ENCODE results near the gene CEP164.

Gene CEP164

DNA sequence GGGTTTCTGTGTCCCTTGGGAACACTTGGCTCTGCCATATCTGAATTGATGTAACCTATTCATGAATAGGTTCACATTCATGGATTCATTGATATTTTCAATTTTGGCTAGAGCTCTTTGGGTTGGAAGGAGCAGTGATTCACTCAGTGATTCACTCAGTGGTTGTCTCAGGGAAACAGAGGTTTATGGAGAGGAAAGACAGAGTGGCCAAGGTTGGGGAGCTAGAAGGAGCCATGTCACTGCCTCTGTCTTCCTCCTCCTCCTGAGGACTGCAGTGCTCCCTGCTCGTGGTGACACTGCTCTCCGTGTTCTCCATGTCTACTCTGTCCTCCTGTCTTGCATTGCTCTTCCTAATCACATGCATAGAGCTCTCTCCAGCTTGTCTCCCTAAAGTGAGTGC lies 17.4 kb downstream of the CEP164 start:
- DNase-seq, result no peak
- intact Hi-C loops (cut with DNase I), result no loop called here

DNA sequence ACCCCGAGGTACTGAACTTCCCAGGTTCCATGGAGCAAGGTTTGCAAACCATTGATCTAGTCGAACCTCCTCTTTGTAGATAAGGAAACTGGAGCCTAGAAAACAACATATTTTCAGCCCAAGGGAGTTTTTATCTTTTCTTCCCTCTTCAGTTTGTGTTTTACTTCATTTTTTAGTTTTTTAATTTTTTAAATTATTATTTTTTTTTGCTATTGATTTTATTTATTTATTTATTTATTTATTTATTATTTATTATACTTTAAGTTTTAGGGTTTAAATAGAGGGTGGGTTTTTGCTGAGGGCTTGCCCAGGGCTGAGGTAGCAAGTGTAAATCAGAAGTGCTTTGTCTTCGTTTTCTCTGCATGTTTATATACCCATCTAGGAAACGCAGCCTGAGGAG lies 26.9 kb downstream of the CEP164 start:
- DNase-seq, result no peak
- intact Hi-C loops (cut with DNase I), result no loop called here

DNA sequence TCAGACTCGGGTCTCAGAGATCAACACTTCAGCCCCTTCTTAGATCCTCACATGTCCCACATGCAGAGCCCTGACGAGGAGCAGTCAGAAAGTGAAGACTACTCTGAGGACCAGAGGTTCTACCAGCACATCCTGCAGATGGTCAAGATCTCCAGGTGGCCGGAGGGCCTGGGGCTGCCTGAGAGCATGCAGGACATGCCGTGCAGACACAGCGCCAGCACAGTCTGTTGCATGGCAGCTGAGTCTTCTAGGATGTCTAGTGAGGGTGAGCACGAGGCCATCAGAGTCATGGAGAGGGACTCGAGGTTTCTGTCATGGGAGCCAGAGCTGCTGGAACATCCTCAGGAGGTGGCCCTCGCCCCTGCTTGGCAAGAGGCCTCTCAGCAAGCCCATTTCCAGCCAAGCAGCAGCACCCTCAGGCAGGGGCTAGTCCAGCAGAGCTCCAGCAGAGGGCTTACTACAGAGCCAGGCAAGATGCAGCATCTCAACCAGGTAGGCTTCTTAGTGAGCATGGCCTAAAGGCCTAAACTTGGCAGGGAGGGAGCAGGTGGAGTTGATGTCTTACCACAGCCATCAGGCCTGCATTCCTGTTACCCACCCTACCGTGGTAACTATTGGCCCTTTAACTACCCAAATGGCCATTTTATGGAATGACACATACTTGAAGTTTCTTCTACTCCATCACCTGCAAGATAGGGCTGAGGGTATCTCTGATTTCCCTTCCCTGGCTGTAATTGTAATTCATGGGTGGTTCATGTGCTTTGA lies 28.7 kb downstream of the CEP164 start:
- intact Hi-C loops (cut with DNase I), result no loop called here
- no peak for DNase-seq

DNA sequence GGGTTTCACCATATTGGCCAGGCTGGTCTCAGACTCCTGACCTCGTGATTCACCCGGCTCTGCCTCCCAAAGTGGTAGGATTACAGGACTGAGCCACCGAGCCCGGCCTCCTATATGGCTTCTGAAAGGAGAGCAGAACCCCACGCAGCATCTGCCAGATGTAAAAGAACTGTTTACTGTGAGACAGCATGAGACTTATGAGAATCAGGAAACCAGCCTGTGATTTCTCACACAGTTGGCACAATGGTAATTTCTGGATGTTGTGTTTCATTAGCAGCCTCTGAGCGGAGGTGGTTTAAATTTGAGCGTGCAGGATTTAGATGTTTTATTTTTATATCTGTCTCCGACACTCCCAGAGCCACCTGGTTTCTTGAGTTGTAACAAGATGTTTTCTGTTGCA lies 33.8 kb downstream of the CEP164 start:
- DNase-seq, result peak in 6 of 10 donors; percentile 18 to 90 (median 50)
- intact Hi-C loops (cut with DNase I), result no loop called here

DNA sequence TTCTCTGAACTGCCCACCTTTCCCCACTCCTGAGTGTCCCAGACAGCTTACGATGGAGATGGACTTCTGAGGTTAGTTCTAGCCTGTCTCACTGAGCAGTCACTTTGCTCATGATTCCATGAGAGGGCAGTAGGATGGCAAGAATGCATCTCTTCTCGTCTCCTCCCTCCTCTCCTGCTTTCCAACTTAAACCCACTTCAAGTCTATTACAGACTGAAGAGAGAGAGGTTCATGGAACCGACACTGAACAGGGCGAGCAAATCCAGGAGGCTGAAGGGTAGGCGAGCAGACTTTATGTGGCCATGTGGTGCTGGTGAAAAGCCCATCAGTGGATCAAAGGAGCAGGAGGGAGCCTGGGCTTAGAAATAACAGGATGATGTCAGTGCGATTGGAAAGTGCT lies 38.6 kb downstream of the CEP164 start:
- intact Hi-C loops (cut with DNase I), result no loop called here

DNA sequence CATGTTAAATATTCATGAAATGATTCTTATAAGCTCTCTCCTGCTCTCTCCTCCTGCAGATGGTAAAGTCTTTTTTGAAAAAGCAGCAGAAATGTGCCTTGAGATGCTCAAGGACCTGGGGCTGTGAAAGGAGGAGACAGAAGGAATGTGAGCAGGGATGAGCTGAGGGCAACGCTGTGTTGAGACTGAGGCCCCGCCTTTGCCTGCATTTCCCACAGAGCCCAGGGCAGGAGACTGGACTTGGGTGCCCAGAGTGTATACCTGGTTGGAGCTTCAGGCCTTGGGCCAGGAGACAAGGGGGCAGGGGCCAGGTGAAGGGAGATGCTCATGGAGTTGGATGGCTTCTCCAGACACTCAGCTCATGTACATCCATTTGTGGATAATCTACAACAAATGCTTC lies 39.2 kb downstream of the CEP164 start:
- intact Hi-C loops (cut with DNase I), result no loop called here

More for the DNA sequence above, 38.6 kb downstream of the CEP164 start:
- DNase-seq, result no peak

DNA sequence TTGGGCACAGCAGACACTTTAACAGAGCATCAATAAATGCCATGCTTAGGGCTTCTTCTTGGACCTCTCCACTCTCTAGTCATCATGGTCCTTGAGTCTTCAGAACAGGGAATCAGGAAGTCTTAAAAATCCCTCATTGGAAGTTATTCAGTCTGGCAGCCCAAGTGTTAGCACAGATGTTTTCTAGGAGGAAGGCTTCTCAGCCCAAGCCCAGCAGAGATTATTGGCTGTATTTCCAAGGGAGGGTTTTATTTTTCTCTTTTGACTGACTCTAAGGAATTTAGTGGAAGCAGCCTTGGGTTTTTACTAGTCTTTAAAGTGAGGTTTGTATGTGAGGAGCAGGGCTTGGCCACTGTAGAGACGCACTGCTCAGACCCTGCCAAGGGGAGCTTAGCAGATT lies 41.9 kb downstream of the CEP164 start:
- DNase-seq, result no peak
- intact Hi-C loops (cut with DNase I), result no loop called here

More for the DNA sequence above, 39.2 kb downstream of the CEP164 start:
- peak in 1 of 10 donors; percentile 80 for DNase-seq

DNA sequence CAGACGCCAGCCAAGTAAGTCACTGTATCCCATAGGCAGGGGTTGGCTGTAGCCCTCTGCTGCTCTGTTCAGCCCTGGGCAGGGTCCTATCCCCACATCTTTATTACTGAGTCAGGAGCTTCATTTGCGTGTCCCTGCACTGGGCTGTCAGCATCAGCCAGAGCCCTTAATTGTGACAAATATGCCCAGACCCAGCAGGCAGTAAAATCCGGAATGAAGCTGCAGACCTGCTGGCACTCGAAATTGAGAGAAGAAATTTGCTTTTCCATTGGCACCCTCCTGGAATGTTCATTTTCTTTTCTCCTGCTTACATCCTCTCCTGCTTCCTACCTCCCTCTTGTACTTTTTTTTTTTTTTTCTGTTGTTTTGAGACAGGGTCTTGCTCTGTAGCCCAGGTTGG lies 43.8 kb downstream of the CEP164 start:
- DNase-seq, result peak in 1 of 10 donors; percentile 30
- intact Hi-C loops (cut with DNase I), result no loop called here

DNA sequence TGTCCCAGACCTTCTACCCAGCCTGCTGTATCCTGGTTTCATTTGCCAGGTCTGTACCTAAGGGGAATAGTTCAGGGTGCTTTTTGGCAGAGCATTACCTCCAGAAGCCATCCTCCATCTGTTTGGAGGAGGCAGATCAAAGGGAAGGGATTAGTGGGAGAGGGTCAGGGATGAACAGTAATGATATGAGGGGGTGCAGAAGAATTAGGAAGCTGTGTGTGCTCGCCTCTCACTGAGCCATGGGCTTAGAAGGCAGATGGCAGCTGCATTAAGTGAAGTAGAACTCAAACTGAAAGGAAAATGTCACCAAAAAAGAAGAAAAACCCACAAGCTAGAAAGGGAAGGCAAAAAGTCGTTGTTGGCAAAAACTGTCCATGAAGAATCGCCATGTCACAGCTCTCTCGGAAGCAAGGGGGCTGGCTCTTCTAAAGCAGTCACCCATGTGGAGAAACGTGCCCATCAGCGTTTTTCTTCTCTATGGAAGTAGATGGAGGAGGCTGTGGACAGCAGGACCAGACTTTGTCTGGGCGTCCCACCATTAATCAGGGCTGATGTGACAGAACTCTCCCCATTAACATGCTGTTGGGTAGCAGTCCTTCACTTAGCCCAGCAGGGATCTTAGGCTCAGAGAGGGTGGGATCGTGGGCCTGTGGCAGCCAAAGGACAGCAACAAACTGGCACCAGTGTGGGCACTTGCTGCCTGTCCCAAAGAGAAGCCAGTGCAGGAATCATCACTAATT lies 46.8 kb downstream of the CEP164 start:
- peak in 1 of 10 donors; percentile 2 for DNase-seq
- intact Hi-C loops (cut with DNase I), result no loop called here

DNA sequence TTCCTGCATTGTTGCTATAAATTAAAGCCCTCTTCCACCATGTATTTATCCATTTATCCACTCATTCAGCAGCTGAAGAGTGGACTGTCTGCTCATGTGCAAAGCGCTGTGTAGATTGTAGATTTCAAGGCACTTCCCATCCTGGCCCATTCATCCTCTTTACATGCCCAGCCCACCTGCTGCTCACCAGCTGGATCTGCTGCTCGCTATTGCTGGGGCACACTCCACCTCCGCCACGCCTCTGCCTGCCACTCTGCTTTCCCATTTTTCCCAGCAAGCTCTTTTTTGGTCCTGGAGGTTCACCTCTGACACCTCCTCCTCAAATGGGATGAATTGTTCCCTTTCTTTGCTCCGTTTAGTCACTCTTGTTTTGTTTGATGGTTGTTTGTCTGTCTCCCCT lies 48.3 kb downstream of the CEP164 start:
- intact Hi-C loops (cut with DNase I), result no loop called here
- DNase-seq, result peak in 1 of 10 donors; percentile 49

DNA sequence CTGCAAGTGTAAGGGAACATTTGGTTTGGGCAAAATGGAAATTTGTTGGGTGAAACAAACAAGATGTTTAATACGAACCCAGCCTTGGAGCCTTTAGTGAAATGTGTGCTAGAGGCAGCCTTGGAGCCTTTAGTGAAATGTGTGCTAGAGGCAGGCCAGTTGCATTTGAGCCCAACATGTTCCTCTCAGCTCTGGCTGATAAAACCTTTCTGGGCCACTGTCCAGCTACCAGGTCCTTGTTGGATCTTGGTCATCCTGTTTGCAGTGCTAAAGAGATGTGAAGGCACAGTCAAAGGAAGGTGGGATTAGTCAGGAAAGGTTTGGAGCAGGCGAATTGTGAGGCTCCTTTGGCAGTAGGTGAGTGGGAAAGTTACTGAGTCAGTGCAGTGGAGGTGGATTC lies 48.9 kb downstream of the CEP164 start:
- intact Hi-C loops (cut with DNase I), result no loop called here
- peak in 1 of 10 donors; percentile 13 for DNase-seq

DNA sequence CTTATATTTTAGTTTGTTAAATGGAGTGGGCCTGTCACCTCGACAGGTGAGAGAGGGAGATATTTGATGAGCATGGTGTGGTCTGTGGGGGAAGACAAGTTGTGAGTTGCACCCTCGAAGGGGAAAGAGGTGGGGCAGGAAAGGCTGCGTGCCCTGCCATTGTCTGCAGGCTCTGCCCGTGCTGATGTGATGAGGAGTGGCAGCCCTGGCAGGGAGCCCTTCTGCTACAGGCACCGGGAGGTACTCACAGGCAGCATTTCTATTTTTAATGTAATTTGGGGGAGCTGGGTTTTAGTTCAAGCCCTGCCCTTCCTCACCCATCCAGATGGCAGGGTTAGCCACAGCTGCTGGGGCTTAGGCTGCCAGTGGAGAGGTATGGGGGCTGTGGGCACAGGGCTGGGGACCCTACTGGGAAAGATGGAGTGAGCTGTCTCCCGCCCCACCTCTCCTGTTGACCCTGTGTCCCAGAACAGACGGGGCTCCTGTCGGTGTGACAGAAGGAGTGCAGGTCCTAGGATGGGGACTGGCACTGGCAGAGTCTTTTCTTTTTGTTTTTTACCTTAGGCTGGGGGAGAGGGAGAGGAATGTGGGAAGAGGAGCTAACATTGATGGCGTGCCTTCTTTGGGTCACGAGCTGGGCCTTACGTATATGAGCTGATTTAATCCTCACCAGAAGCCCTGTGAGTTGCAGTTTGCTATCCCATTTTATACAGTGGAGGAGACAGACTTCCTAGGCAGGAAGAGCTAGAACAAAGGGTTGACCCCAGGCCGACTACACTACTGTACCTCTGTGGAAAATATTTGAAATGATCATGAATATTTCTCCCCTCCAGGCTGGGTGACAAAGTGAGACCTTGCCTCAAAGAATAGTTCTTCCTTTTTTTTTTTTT lies 51.6 kb downstream of the CEP164 start:
- intact Hi-C loops (cut with DNase I), result no loop called here
- no peak for DNase-seq

DNA sequence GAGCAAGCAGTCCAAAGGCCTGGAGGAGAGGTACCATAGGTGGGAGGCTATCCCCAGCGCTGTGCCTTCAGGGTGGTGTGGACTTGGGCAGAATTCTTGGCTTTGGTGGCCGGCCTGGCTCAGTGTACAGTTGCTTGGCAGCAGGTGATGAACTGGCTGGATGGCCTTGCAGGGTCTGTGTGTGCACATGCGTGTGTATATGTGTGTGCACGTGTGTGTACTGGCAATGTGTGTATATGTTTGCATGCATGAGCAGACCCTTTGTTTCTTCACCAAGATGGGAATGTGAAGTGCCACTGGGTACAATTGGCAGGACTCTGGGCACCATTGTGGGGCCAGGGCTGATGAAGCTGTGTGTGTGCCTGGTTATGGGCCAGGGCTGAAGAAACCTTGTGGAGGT lies 53.0 kb downstream of the CEP164 start:
- no peak for DNase-seq
- intact Hi-C loops (cut with DNase I), result no loop called here

DNA sequence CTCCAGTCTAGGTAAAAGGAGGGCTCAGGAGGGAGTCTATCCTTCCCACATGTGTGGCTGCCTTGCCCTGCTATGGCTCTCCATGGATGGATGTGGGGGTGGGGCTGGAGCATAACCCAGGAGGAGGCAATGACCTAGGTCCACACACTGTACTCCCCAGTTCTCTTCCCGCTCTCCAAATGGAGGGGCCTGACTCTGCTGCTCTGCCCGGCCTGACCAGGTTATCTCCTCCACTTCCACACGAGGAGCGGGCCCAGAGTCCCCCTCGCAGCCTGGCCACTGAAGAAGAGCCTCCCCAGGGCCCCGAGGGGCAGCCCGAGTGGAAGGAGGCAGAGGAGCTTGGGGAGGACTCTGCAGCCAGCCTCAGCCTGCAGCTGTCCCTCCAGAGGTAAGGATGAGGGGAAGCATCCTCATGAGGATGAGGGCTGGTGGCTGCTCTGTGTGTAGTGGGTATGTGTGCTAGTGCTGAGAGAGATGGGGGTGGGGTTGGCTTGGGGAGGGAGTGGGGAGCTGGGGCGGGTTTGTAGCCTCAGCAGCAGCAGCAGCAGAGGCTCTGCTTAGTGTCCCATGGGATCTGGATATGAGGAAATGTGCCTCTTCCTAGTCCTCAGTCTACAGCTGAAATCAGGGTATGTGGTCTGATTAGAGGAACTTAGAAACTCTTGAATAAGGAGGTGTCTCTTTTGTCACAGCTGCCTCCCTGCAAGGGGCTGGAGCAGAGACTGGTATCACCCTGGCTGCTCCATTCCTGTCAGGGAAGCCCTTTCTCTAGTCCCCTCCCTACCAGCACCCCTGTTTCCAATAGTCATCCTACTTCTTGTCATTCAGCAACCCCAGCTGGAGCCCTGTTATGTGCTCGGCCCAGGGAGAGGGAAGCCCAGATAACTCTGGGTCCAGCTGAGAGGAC lies 54.1 kb downstream of the CEP164 start:
- DNase-seq, result no peak
- intact Hi-C loops (cut with DNase I), result no loop called here

DNA sequence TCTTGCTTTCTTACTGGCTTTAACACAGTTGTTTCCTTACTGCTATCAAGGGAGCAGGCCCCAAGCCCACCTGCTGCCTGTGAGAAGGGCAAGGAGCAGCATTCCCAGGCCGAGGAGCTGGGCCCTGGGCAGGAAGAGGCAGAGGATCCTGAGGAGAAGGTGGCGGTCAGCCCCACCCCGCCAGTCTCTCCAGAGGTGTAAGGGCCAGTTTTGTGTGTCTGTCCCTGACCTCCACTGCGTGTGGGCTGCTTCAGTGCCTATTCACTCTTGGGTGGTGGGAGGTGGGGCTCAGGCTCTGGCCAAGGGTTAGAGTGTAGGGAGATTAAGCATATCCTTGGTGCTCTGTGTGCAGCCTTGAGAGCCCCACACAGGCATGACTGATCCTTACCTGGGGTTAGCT lies 55.1 kb downstream of the CEP164 start:
- DNase-seq, result no peak
- intact Hi-C loops (cut with DNase I), result no loop called here

DNA sequence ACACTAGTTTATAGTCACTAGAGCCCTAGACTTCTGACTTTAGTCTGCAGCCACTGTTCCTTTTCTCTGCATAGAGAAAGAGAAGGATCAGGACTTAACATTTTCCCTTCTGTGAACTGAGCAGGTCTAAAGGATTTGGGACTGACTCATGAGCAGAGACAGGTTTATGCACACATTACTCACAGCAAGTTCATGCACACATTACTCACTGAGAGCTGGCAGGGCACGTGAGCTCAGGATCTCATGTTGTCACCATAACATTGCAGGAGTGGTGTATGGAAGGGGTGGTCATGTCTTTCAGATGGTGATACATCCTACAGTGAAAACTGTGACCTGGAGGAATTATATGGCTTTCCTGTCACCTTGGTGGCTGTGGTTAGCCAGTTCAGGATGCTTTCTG lies 56.4 kb downstream of the CEP164 start:
- intact Hi-C loops (cut with DNase I), result no loop called here
- DNase-seq, result no peak

DNA sequence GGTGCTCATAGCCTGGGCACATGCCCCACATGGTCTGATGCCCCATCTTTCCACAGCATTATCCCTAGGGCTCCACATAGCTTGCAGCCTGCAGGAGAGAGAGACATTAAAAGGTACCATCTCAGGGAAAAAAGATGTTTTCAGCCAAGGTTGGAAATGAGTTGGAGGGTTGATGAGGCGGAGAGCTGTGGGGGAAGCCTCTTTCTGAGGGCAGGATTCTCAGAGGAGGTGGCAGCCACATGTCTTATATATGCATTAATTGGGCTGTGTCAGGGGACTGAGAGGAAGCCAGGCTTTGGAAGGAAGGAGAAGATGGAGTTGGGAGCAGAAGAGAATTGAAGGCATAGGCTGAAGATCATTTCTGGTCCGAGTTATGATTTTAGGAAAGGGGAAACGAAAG lies 57.8 kb downstream of the CEP164 start:
- peak in 1 of 10 donors; percentile 20 for DNase-seq
- intact Hi-C loops (cut with DNase I), result no loop called here

DNA sequence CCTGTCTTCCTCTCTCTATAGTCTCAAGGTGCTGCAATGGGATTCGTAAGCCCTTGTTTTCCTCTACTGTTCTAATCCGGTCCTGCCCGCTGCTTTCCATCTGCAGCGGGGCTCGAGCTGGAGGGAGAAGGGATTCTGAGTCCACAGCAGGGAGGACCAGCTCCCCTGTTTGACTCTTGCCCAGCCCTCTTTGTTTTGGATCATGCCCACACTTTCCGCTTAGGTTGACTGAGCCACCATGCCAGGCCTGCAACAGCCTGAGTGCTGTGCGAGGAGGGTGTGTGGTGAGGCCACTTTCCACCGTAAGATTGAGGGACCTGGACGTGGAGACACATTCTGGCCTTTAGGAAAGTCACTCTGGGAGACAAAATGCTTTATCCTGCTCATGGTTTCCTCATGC lies 58.3 kb downstream of the CEP164 start:
- intact Hi-C loops (cut with DNase I), result no loop called here
- DNase-seq, result no peak

DNA sequence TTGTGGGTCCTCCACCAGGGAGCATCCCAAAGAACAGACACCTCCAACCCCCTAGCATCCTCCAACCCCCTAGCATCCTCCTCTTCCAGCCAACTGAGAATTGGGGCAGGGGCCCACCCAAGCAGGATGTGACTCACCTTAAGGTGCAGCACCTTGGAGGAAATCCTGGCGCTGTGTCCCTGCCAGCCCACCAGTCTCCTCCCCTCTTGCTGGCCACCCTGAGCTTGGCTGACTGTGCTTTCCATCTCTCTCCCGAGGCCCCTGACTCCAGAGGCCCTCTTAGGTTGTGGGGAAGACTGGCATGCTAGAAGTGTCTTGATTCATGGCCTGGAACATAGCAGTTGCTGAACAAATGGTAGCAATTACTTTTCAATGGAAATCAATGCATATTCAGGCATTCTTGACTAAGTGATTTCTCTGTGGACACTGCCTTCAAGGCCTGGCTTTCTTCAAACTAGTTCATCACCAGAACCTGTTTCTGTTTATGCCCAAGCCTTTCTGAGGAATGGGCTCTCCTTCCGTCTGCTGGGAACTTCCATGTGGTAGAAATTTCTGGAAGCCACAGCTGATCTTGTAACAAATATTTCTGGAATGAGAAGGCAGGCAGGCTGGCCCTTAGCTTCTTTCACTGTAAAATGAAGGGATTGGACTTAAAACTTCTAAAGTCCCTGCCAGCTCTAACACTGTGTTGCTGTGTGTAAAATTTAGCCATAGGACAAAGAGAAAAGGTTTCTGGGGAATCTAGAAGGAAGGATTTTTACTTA lies 60.5 kb downstream of the CEP164 start:
- intact Hi-C loops (cut with DNase I), result no loop called here
- peak in 1 of 10 donors; percentile 53 for DNase-seq

Measured in posterior cingulate gyrus (tissue), 11 donors.